ENCODE measurements around the gene SLC38A5.
A peak's percentile ranks its signal among the peaks of the same experiment; 100 is the strongest.
"Not testable (repeated sequence)": the region's sequence is repeated elsewhere in the genome, so short reads cannot be mapped to it uniquely, and the experiment has no call there.

Gene SLC38A5

GRCh38 chrX:48470110-48470832 lies at the start of gene SLC38A5:
Gene SLC38A5 (minus strand): TSS chrX:48470260. CDS start chrX:48467924, 2,336 bp downstream.
- H3K4me3 ChIP-seq (ENCODE audit: low read length), result peak within 1 kb of the TSS; percentile 77; the same call in 1 of the 2 replicates
- TF ChIP-seq ZNF274 (IDR thresholded peaks at IDR 0.05; ENCODE audit: low read depth, low read length), result no peak

DNA sequence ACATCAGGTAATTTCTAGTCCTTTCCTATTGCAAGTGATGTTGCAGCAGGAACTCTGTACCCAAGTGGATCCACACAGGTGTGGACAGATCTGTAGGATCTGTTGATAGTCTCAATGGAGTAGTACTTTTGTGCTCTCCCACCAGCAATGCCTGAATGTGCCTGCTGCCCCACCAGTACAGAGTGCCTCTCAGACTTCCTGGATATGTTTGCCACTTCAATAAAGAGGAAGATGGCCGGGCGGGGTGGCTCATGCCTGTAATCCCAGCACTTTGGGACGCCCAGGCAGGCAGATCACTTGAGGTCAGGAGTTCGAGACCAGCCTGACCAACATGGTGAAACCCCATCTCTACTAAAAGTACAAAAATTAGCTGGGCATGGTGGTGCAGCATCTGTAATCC lies 49.4 kb upstream of the SLC38A5 start:
- H3K4me3 ChIP-seq (ENCODE audit: low read length), result not testable (repeated sequence)

GRCh38 chrX:48516987-48517386 lies 46.9 kb upstream of the SLC38A5 start:
- TF ChIP-seq ZNF274 (IDR thresholded peaks at IDR 0.05; ENCODE audit: low read depth, low read length), result no peak
- H3K4me3 ChIP-seq (ENCODE audit: low read length), result no peak overlapping the region

DNA sequence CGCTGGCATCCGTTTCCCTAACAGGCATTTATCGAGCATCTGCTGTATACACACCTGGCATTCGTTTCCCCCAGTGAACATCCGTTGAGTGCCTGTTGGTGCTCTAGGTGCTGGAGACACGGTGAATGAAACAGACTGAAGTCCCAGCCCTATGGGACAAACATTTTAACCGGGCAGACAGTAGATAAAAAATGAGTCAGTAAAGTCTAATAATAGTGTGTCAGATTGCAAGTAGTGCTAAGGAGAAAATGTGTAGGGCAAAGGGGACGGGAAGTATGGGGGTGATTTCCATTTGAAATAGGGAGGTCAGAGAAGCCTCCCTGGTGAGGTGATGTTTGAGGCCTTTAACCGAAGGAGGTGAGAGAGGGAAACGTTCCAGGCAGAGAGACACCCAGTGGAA lies 46.2 kb upstream of the SLC38A5 start:
- no peak overlapping the region for H3K4me3 ChIP-seq (ENCODE audit: low read length)
- TF ChIP-seq ZNF274 (IDR thresholded peaks at IDR 0.05; ENCODE audit: low read depth, low read length), result no peak

GRCh38 chrX:48515842-48516241 lies 45.8 kb upstream of the SLC38A5 start:
- TF ChIP-seq ZNF274 (IDR thresholded peaks at IDR 0.05; ENCODE audit: low read depth, low read length), result no peak

GRCh38 chrX:48514868-48515460 lies 44.9 kb upstream of the SLC38A5 start:
- H3K4me3 ChIP-seq (ENCODE audit: low read length), result no peak overlapping the region
- TF ChIP-seq ZNF274 (IDR thresholded peaks at IDR 0.05; ENCODE audit: low read depth, low read length), result no peak

More at GRCh38 chrX:48515842-48516241, 45.8 kb upstream of the SLC38A5 start:
- H3K4me3 ChIP-seq (ENCODE audit: low read length), result no peak overlapping the region

- H3K4me3 ChIP-seq (ENCODE audit: low read length), result no peak overlapping the region
- TF ChIP-seq ZNF274 (IDR thresholded peaks at IDR 0.05; ENCODE audit: low read depth, low read length), result no peak
These were observed 44.2 kb upstream of the SLC38A5 start for GRCh38 chrX:48514126-48514806.

- TF ChIP-seq ZNF274 (IDR thresholded peaks at IDR 0.05; ENCODE audit: low read depth, low read length), result no peak
- no peak overlapping the region for H3K4me3 ChIP-seq (ENCODE audit: low read length)
These were observed 43.6 kb upstream of the SLC38A5 start for GRCh38 chrX:48513670-48514069.

DNA sequence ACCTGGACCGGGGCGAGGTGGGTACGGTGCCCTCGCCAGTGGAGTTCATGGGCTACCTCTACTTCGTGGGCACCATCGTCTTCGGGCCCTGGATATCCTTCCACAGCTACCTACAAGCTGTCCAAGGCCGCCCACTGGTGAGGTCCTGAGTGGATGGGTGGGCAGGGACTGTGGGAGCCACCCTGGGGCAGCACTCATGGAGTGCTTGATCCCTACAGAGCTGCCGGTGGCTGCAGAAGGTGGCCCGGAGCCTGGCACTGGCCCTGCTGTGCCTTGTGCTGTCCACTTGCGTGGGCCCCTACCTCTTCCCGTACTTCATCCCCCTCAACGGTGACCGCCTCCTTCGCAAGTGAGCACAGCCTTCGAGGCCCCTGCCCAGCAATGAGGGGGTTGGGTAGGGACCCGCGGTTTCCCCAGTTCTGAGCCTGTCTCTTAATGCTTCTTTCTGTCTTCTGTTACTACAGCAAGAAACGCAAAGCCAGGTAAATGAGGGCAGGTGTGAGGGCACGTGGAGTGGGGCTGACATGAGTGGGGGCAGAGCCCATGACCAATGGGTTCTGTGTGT lies 42.4 kb upstream of the SLC38A5 start:
- H3K4me3 ChIP-seq (ENCODE audit: low read length), result no peak overlapping the region
- TF ChIP-seq ZNF274 (IDR thresholded peaks at IDR 0.05; ENCODE audit: low read depth, low read length), result no peak

GRCh38 chrX:48511560-48511959 lies 41.5 kb upstream of the SLC38A5 start:
- no peak for TF ChIP-seq ZNF274 (IDR thresholded peaks at IDR 0.05; ENCODE audit: low read depth, low read length)
- H3K4me3 ChIP-seq (ENCODE audit: low read length), result no peak overlapping the region

DNA sequence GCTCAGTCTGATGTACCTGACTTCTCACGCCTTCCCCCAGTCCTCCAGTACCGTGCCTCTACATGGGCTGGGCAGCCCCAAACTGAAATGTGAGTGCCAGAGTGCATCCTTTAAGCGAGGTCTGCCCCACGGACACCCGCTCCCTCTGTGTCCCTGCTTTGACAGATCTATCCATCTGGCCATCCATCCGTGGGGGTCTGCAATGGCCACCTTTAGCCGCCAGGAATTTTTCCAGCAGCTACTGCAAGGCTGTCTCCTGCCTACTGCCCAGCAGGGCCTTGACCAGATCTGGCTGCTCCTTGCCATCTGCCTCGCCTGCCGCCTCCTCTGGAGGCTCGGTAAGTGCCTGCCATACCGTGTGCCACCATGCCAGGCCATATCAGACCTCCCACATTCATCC lies 39.6 kb upstream of the SLC38A5 start:
- TF ChIP-seq ZNF274 (IDR thresholded peaks at IDR 0.05; ENCODE audit: low read depth, low read length), result no peak
- H3K4me3 ChIP-seq (ENCODE audit: low read length), result peak overlapping the region; percentile 71; the same call in 1 of the 2 replicates

DNA sequence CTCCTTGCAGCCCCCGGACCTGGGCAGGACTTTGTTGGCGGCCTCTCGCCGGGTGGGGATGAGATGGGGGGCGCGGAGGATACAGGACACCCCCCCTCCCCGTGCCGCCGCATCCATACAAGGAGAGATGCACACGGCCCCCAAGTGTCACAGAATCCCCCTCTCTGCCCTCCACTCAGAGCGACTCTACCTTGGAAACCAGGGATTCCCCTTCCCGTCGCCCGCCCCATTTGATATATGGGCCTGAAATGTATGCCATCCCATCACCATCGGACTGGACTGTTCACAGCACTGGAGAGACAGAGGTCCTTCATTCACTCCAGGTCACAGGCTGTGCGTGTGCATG lies 39.2 kb upstream of the SLC38A5 start:
- no peak for TF ChIP-seq ZNF274 (IDR thresholded peaks at IDR 0.05; ENCODE audit: low read depth, low read length)
- peak overlapping the region; percentile 71; the same call in 1 of the 2 replicates for H3K4me3 ChIP-seq (ENCODE audit: low read length)

- peak within 1 kb of the TSS; percentile 75 for H3K4me3 ChIP-seq (ENCODE audit: low read length)
- TF ChIP-seq ZNF274 (IDR thresholded peaks at IDR 0.05; ENCODE audit: low read depth, low read length), result no peak
These were observed 38.6 kb upstream of the SLC38A5 start, which contains the start of gene PORCN for GRCh38 chrX:48508400-48509244. Gene PORCN (plus strand): TSS chrX:48508992. CDS start chrX:48509821, 829 bp downstream.

DNA sequence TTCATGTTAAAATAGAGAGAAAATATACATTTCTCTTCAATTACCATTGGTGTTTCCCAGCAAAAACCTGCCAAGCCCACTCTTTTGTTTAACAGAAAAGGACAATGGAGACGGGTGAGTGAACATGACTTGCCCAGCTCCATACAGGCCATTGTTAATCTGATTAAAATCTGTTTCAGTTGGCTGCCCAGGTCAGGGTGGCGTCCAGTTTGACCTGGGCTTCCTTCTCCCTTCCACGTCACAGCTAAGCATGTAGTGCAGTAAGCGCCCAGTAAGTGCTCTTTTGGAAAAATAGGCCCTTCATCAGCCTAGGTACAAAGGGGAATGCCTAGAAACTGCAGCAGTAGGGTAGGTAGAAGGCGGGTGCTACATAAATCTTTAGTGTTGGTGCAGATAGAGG lies 37.2 kb upstream of the SLC38A5 start:
- H3K4me3 ChIP-seq (ENCODE audit: low read length), result no peak overlapping the region
- TF ChIP-seq ZNF274 (IDR thresholded peaks at IDR 0.05; ENCODE audit: low read depth, low read length), result no peak

Data from GM08714 (cell line).